IMR-90 (cell line): Measurements from ENCODE around the gene HOXB2. TPM values are rescaled to one million over a fixed set of nuclear protein-coding genes. Genes with fewer than 3 reads are reported as not detected.

ENCODE experiments used
- ATAC-seq: fragments of 200-7000 bp; cut with Tn5 transposase; 2 replicates; pipeline ENCODE4 v1.9.1; 2020; ENCODE audit warnings: low read depth, mild to moderate bottlenecking, moderate library complexity
- BruUV-seq: library from RNA; stranded (reverse); fragments of 400-500 nt; replicated peaks from 2 replicates; lab custom pipeline; 2021; lab: Mats Ljungman, UMichigan
- CTCF ChIA-PET: fragments of 300-600 bp; formaldehyde crosslinking; extraction: SDS; loops from one replicate; lab custom pipeline; 2021; ENCODE audit warnings: antibody characterized with exemption; lab: Yijun Ruan, JAX
- POLR2A ChIA-PET: fragments of 300-600 bp; sonication (Branson Sonifier 250); formaldehyde crosslinking; loops from one replicate; lab custom pipeline; 2022; ENCODE audit warnings: antibody characterized with exemption; ENCODE audit not compliant: unreplicated experiment; lab: Charles Lee
- DNase-seq: peaks from one replicate; pipeline ENCODE4 v3.0.0; 2013
- H2AFZ ChIP-seq: replicated peaks from 2 replicates; pipeline ENCODE3; 2013; ENCODE audit warnings: low read length, mild to moderate bottlenecking; ENCODE audit not compliant: poor library complexity
- H2AK5ac ChIP-seq: 2 replicates; pipeline ENCODE4 v1.6.1; 2013; ENCODE audit warnings: low read depth, low read length, inconsistent platforms
- H2AK9ac ChIP-seq: replicated peaks from 2 replicates; pipeline ENCODE3; 2013; ENCODE audit warnings: mild to moderate bottlenecking, low read depth, low read length, moderate library complexity; ENCODE audit not compliant: poor library complexity
- H2BK120ac ChIP-seq: 2 replicates; pipeline ENCODE4 v1.6.1; 2013; ENCODE audit warnings: low read depth, low read length, inconsistent platforms
- H2BK15ac ChIP-seq: 3 replicates; pipeline ENCODE4 v1.6.1; 2013; ENCODE audit warnings: low read depth, low read length, inconsistent platforms
- H2BK20ac ChIP-seq: 2 replicates; pipeline ENCODE4 v1.6.1; 2013; ENCODE audit warnings: low read depth, mild to moderate bottlenecking, inconsistent platforms, low read length, moderate library complexity
- H2BK5ac ChIP-seq: 2 replicates; pipeline ENCODE4 v1.6.1; 2013; ENCODE audit warnings: mild to moderate bottlenecking, low read depth, low read length, inconsistent platforms; ENCODE audit not compliant: poor library complexity, severe bottlenecking
- H3K14ac ChIP-seq: replicated peaks from 2 replicates; pipeline ENCODE4 v1.6.1; 2013; ENCODE audit warnings: low read depth, low read length, inconsistent platforms
- H3K18ac ChIP-seq: 2 replicates; pipeline ENCODE4 v1.6.1; 2013; ENCODE audit warnings: low read depth, low read length, control low read depth
- H3K23ac ChIP-seq: 2 replicates; pipeline ENCODE4 v1.6.1; 2013; ENCODE audit warnings: low read depth, low read length, inconsistent platforms
- H3K27ac ChIP-seq: 2 replicates; pipeline ENCODE4 v1.5.1; 2013; ENCODE audit warnings: mild to moderate bottlenecking, control low read depth, low read length; ENCODE audit not compliant: insufficient read depth
- H3K27me3 ChIP-seq: 2 replicates; pipeline ENCODE4 v1.6.1; 2013; ENCODE audit warnings: low read length; ENCODE audit not compliant: control insufficient read depth, insufficient read depth
- H3K36me3 ChIP-seq: 2 replicates; pipeline ENCODE4 v1.6.1; 2013; ENCODE audit warnings: low read length, mixed read lengths; ENCODE audit not compliant: control insufficient read depth, insufficient read depth
- H3K4ac ChIP-seq: 2 replicates; pipeline ENCODE4 v1.6.1; 2013; ENCODE audit warnings: low read depth, low read length, inconsistent platforms
- H3K4me1 ChIP-seq: 2 replicates; pipeline ENCODE4 v1.6.1; 2013; ENCODE audit warnings: low read length, mixed read lengths; ENCODE audit not compliant: control insufficient read depth, insufficient read depth
- H3K4me2 ChIP-seq: 2 replicates; pipeline ENCODE4 v1.6.1; 2013; ENCODE audit warnings: low read depth, mild to moderate bottlenecking, control low read depth, low read length, moderate library complexity
- H3K4me3 ChIP-seq: 2 replicates; pipeline ENCODE4 v1.5.1; 2013; ENCODE audit warnings: low read depth, mild to moderate bottlenecking, control low read depth, low read length, moderate library complexity; ENCODE audit not compliant: insufficient read depth
- H3K56ac ChIP-seq: 2 replicates; pipeline ENCODE4 v1.6.1; 2013; ENCODE audit warnings: low read length, inconsistent platforms; ENCODE audit not compliant: insufficient read depth; ENCODE audit errors: extremely low read depth
- H3K79me1 ChIP-seq, 2 experiments: 2 replicates each; pipeline ENCODE4 v1.6.1; 2013; ENCODE audit warnings: low read length in 2 of 2, inconsistent platforms in 1 of 2, low read depth in 1 of 2
- H3K9ac ChIP-seq: 2 replicates; pipeline ENCODE4 v1.6.1; 2013; ENCODE audit warnings: low read depth, low read length, control low read depth
- H3K9me1 ChIP-seq: 2 replicates; pipeline ENCODE4 v1.6.1; 2013; ENCODE audit warnings: low read length, inconsistent platforms; ENCODE audit not compliant: insufficient read depth
- H3K9me3 ChIP-seq: 2 replicates; pipeline ENCODE4 v1.6.1; 2013; ENCODE audit warnings: low read length; ENCODE audit not compliant: control insufficient read depth, insufficient read depth
- H4K20me1 ChIP-seq: 2 replicates; pipeline ENCODE4 v1.6.1; 2013; ENCODE audit warnings: low read length, inconsistent platforms; ENCODE audit not compliant: insufficient read depth
- H4K5ac ChIP-seq: 2 replicates; pipeline ENCODE4 v1.6.1; 2013; ENCODE audit warnings: mild to moderate bottlenecking, low read depth, low read length, control low read depth
- H4K8ac ChIP-seq, 2 experiments: 2 replicates each; pipeline ENCODE4 v1.6.1; 2013; ENCODE audit warnings: low read depth in 2 of 2, low read length in 2 of 2, control low read depth in 1 of 2, inconsistent platforms in 1 of 2
- H4K91ac ChIP-seq: 2 replicates; pipeline ENCODE4 v1.6.1; 2013; ENCODE audit warnings: low read depth, low read length, inconsistent platforms; ENCODE audit not compliant: insufficient read depth
- BHLHE40 ChIP-seq: fragments of 150-350 bp; IDR thresholded peaks from 2 replicates; pipeline ENCODE4 v1.6.1; 2016; ENCODE audit warnings: mild to moderate bottlenecking, low read depth, low read length
- CEBPB ChIP-seq: IDR thresholded peaks from 2 replicates; pipeline ENCODE4 v1.6.1; 2012; ENCODE audit warnings: low read depth, low read length, improper control_type of control experiment
- CHD1 ChIP-seq: IDR thresholded peaks from 2 replicates; pipeline ENCODE4 v1.6.1; 2012; ENCODE audit warnings: low read depth, low read length, improper control_type of control experiment
- CTCF ChIP-seq: conservative IDR thresholded peaks from 2 replicates; pipeline ENCODE4 v1.5.1; 2012; ENCODE audit warnings: mild to moderate bottlenecking, low read depth, low read length, improper control_type of control experiment
- ELK1 ChIP-seq: fragments of 150-350 bp; IDR thresholded peaks from 2 replicates; pipeline ENCODE4 v1.6.1; 2016; ENCODE audit warnings: low read depth, mild to moderate bottlenecking, low read length, moderate library complexity, borderline replicate concordance
- MAFK ChIP-seq: IDR thresholded peaks from 2 replicates; pipeline ENCODE4 v1.6.1; 2012; ENCODE audit warnings: low read depth, low read length, improper control_type of control experiment
- MAZ ChIP-seq: IDR thresholded peaks from 2 replicates; pipeline ENCODE4 v1.6.1; 2012; ENCODE audit warnings: low read depth, mild to moderate bottlenecking, low read length, improper control_type of control experiment, moderate library complexity, borderline replicate concordance
- MXI1 ChIP-seq: IDR thresholded peaks from 2 replicates; pipeline ENCODE4 v1.6.1; 2012; ENCODE audit warnings: low read depth, mild to moderate bottlenecking, low read length, moderate library complexity, borderline replicate concordance
- NFE2L2 ChIP-seq: fragments of 150-350 bp; IDR thresholded peaks from 2 replicates; pipeline ENCODE4 v1.6.1; 2016; ENCODE audit warnings: low read depth, mild to moderate bottlenecking, low read length
- POLR2A ChIP-seq: IDR thresholded peaks from 2 replicates; pipeline ENCODE4 v1.6.1; 2012; ENCODE audit warnings: mild to moderate bottlenecking, low read depth, low read length
- RAD21 ChIP-seq: IDR thresholded peaks from 2 replicates; pipeline ENCODE4 v1.6.1; 2012; ENCODE audit warnings: low read length, improper control_type of control experiment
- RCOR1 ChIP-seq: IDR thresholded peaks from 2 replicates; pipeline ENCODE4 v1.6.1; 2012; ENCODE audit warnings: mild to moderate bottlenecking, low read length, improper control_type of control experiment; ENCODE audit not compliant: insufficient replicate concordance
- SMC3 ChIP-seq: fragments of 150-350 bp; IDR thresholded peaks from 2 replicates; pipeline ENCODE4 v1.6.1; 2016; ENCODE audit warnings: low read depth, mild to moderate bottlenecking, antibody characterized with exemption, low read length, moderate library complexity
- USF2 ChIP-seq: fragments of 150-350 bp; IDR thresholded peaks from 2 replicates; pipeline ENCODE4 v1.6.1; 2017; ENCODE audit warnings: mild to moderate bottlenecking, antibody characterized with exemption, low read length, low read depth
- WGBS, 2 experiments: methylation state at CpG; one replicate each; pipeline versions ENCODE4 v1.1.5 to v1.1.7; 2013; ENCODE audit warnings: missing lambda C conversion rate in 2 of 2; ENCODE audit not compliant: insufficient read length in 1 of 2; ENCODE audit errors: extremely low coverage in 2 of 2; 5-methylcytosine and 5-hydroxymethylcytosine counted together
- dilution Hi-C: fragments of 300-500 bp; cut with HindIII; formaldehyde crosslinking; loops from one replicate; pipeline ENCODE4 v1.14.3; 2018; ENCODE audit warnings: low sequenced_read_pairs; ENCODE audit not compliant: unreplicated experiment
- in situ Hi-C: fragments of 300-500 bp; cut with MboI; formaldehyde crosslinking; loops from 3 replicates; pipeline ENCODE4 v1.14.3; 2019; ENCODE audit warnings: low sequenced_read_pairs, inconsistent platforms, mixed read lengths
- intact Hi-C: fragments of 100-400 bp; cut with micrococcal nuclease; formaldehyde crosslinking; loops from 2 replicates; pipeline ENCODE4 v1.10.0; 2022
- polyA plus RNA-seq, 3 experiments: library from polyadenylated mRNA; depleted of rRNA; stranded (reverse); fragments of >200 nt; gene quantifications; 2 replicates each; pipeline ENCODE4 v1.2.3, GENCODE V29; 2012; ENCODE audit warnings: low replicate concordance in 1 of 3
- total RNA-seq: library from RNA; depleted of rRNA; stranded (reverse); fragments of >200 nt; gene quantifications from 2 replicates; pipeline ENCODE4 v1.2.3, GENCODE V29; 2012

HOXB2 gene
- total and polyA plus RNA-seq, 2 of the 4 experiments (the other 2 are of a cell fraction): 2.7 to 29.9 TPM

- Histone ChIP-seq H3K23ac (no peak overlapping the region), H3K4me3 (no peak overlapping the region), H3K9me3 (no peaks in the 10 kb centered on the region), H3K4ac (no peak overlapping the region), H3K27me3 (peaks cover 11% of the 10 kb centered on the region; the same call in 1 of the 2 replicates), H2BK20ac (no peak overlapping the region), H2BK120ac (no peak overlapping the region), H3K27ac (no peak overlapping the region), H4K5ac (no peak overlapping the region), H3K4me1 (no peaks in the 10 kb centered on the region), H4K91ac (no peak overlapping the region), H4K20me1 (no peaks in the 10 kb centered on the region), H3K18ac (no peak overlapping the region), H3K9ac (no peak overlapping the region), H3K4me2 (no peak overlapping the region), H3K36me3 (no peaks in the 10 kb centered on the region), H3K14ac (no peak overlapping the region), H2BK15ac (no peak overlapping the region), H2AK9ac (no peak overlapping the region), H2BK5ac (no peak overlapping the region), H2AFZ (no peak overlapping the region), H2AK5ac (no peak overlapping the region), H3K56ac (no peak overlapping the region), H3K79me1 (peaks cover 0 to under 1% of the 10 kb centered on the region in 2 experiments; a peak in 1 of 4 replicates), H3K9me1 (no peaks in the 10 kb centered on the region), H4K8ac (no peak overlapping the region)
- no TSS peak for BruUV-seq
- POLR2A ChIA-PET: no interaction called here
- intact Hi-C loops: no loop called here
- in situ Hi-C loops: no loop called here
- WGBS, 2 experiments: 100% methylated on average over 1 of the region's 8 CpGs; no CpG with 5 or more reads in 1 of the 2 experiments
- no peak for ATAC-seq
- dilution Hi-C loops: no loop called here
- no peak for DNase-seq
- CTCF ChIA-PET: no interaction called here
- no peak for TF ChIP-seq MXI1
- TF ChIP-seq CHD1: no peak
- TF ChIP-seq ELK1: no peak
- no peak for TF ChIP-seq POLR2A
- no peak for TF ChIP-seq RAD21
- TF ChIP-seq USF2: no peak
- TF ChIP-seq NFE2L2: no peak
- no peak for TF ChIP-seq RCOR1
- no peak for TF ChIP-seq CEBPB
- no peak for TF ChIP-seq SMC3
- TF ChIP-seq MAFK: no peak
- no peak for TF ChIP-seq MAZ
- no peak for TF ChIP-seq BHLHE40
- TF ChIP-seq CTCF: no peak
These were observed 12.6 kb downstream of the HOXB2 start for GRCh38 chr17:48532261-48532660.
